Neural progenitor cell (in vitro differentiated cells): ENCODE measurements around the gene SNX12. TPM values are rescaled to one million over a fixed set of nuclear protein-coding genes. Genes with fewer than 3 reads are reported as not detected.

Experiments
- DNase-seq: peaks from one replicate; pipeline ENCODE4 v3.0.0-alpha.2; 2016; ENCODE audit warnings: low spot score
- H2AFZ ChIP-seq: fragments of 200-600 bp; sonication (generic); replicated peaks from 2 replicates; pipeline ENCODE4 v1.6.1; 2016; ENCODE audit warnings: antibody characterized with exemption
- H3F3A ChIP-seq: fragments of 200-600 bp; sonication (generic); 2 replicates; pipeline ENCODE4 v1.6.1; 2016; ENCODE audit warnings: antibody characterized with exemption, low read depth
- H3K27ac ChIP-seq: fragments of 200-600 bp; sonication (generic); 2 replicates; pipeline ENCODE4 v1.5.1; 2016; ENCODE audit warnings: mild to moderate bottlenecking
- H3K27me3 ChIP-seq: fragments of 200-600 bp; sonication (generic); 2 replicates; pipeline ENCODE4 v1.6.1; 2016; ENCODE audit warnings: mild to moderate bottlenecking, moderate library complexity
- H3K36me3 ChIP-seq: fragments of 200-600 bp; sonication (generic); 2 replicates; pipeline ENCODE4 v1.5.1; 2016
- H3K4me1 ChIP-seq: fragments of 200-600 bp; sonication (generic); 2 replicates; pipeline ENCODE4 v1.6.1; 2016; ENCODE audit warnings: mixed run types
- H3K4me2 ChIP-seq: fragments of 200-600 bp; sonication (generic); 2 replicates; pipeline ENCODE4 v1.6.1; 2016
- H3K4me3 ChIP-seq: fragments of 200-600 bp; sonication (generic); 2 replicates; pipeline ENCODE4 v1.5.1; 2016
- H3K79me2 ChIP-seq: fragments of 200-600 bp; sonication (generic); 2 replicates; pipeline ENCODE4 v1.6.1; 2016; ENCODE audit warnings: low read depth
- H3K9ac ChIP-seq: fragments of 200-600 bp; sonication (generic); 2 replicates; pipeline ENCODE4 v1.6.1; 2016
- H3K9me3 ChIP-seq: fragments of 200-600 bp; sonication (generic); 2 replicates; pipeline ENCODE4 v1.5.1; 2016; ENCODE audit warnings: low read depth
- H4K20me1 ChIP-seq: fragments of 200-600 bp; sonication (generic); 2 replicates; pipeline ENCODE4 v1.6.1; 2016; ENCODE audit warnings: low read depth
- H3K27ac Mint-ChIP-seq: 3 replicates; pipeline ENCODE4 v1.8.0; 2021; ENCODE audit warnings: mixed read lengths
- H3K27me3 Mint-ChIP-seq: 2 replicates; pipeline ENCODE4 v1.8.0; 2022; ENCODE audit warnings: low read depth, mild to moderate bottlenecking, inconsistent platforms, moderate library complexity, mixed read lengths; ENCODE audit not compliant: insufficient read depth
- H3K36me3 Mint-ChIP-seq: 3 replicates; pipeline ENCODE4 v1.8.0; 2021; ENCODE audit warnings: mixed read lengths
- H3K4me1 Mint-ChIP-seq: 3 replicates; pipeline ENCODE4 v1.8.0; 2021; ENCODE audit warnings: mixed read lengths
- H3K4me3 Mint-ChIP-seq: 3 replicates; pipeline ENCODE4 v1.8.0; 2021; ENCODE audit warnings: mild to moderate bottlenecking, moderate library complexity, mixed read lengths
- H3K9me3 Mint-ChIP-seq: 3 replicates; pipeline ENCODE4 v1.8.0; 2020; ENCODE audit warnings: mixed read lengths
- EZH2 ChIP-seq: fragments of 200-600 bp; sonication (generic); IDR thresholded peaks from 2 replicates; pipeline ENCODE4 v1.6.1; 2017; ENCODE audit warnings: antibody characterized with exemption, mild to moderate bottlenecking, moderate library complexity
- EZH2phosphoT487 ChIP-seq: fragments of 200-600 bp; sonication (generic); IDR thresholded peaks from 2 replicates; pipeline ENCODE4 v1.6.1; 2017; ENCODE audit warnings: antibody characterized with exemption
- total RNA-seq: library from RNA; depleted of rRNA; stranded (reverse); fragments of >200 nt; gene quantifications from 2 replicates; pipeline ENCODE4 v1.2.3, GENCODE V29; 2015; ENCODE audit warnings: low replicate concordance
- TF ChIP-seq, protein P1 (sequence below): fragments of 200-600 bp; sonication (generic); IDR thresholded peaks from 2 replicates; pipeline ENCODE4 v1.5.1; 2017; ENCODE audit warnings: antibody characterized with exemption, mild to moderate bottlenecking

Gene SNX12
- total RNA-seq, 1 donor from 2014 or later = 58.1 TPM

DNA sequence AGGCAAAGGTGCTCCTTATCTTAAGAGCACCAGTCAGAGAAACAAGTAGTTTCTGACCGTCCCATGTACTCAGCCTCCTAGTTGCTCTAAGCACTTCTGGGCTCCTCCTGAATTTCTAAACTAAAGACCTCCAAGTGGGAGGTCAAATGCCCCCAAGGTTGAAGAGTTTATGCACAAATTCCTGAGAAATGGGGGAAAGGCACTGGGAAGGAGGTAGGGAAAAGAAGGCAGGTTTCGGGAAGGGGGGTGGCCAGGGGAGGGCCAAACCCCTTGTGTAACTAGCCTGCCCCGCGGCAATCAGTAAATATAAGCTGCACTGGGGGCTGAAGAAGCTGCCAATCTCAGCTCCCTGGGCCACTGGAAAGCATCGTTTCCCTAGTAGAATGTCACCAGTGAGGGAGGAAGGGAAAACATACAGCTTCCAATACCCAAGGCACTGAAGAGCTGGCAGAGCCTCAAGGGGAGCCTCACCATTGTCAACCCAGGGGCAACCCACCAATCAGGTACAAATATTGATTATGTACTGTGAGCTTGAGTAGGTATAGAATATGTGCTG, 30.9 kb upstream of the SNX12 start:
- Histone ChIP-seq H3K4me1 (peaks cover 20% of the 10 kb centered on the region), H3K9ac (no peak overlapping the region), H3K4me3 (peak overlapping the region; percentile 3), H3K9me3 (no peaks in the 10 kb centered on the region), H4K20me1 (peaks cover 2% of the 10 kb centered on the region), H3K36me3 (no peaks in the 10 kb centered on the region), H3K79me2 (no peaks in the 10 kb centered on the region), H3F3A (peaks cover 17% of the 10 kb centered on the region), H2AFZ (no peak overlapping the region), H3K27ac (no peak overlapping the region), H3K27me3 (peaks cover 52% of the 10 kb centered on the region), H3K4me2 (peak overlapping the region; percentile 42)
- no peak for DNase-seq
- no peak overlapping the region for H3K4me3 Mint-ChIP-seq
- peaks cover 32% of the 10 kb centered on the region for H3K4me1 Mint-ChIP-seq
- no peak overlapping the region for H3K27ac Mint-ChIP-seq
- peaks cover 9% of the 10 kb centered on the region for H3K27me3 Mint-ChIP-seq
- TF ChIP-seq, protein P1, sequence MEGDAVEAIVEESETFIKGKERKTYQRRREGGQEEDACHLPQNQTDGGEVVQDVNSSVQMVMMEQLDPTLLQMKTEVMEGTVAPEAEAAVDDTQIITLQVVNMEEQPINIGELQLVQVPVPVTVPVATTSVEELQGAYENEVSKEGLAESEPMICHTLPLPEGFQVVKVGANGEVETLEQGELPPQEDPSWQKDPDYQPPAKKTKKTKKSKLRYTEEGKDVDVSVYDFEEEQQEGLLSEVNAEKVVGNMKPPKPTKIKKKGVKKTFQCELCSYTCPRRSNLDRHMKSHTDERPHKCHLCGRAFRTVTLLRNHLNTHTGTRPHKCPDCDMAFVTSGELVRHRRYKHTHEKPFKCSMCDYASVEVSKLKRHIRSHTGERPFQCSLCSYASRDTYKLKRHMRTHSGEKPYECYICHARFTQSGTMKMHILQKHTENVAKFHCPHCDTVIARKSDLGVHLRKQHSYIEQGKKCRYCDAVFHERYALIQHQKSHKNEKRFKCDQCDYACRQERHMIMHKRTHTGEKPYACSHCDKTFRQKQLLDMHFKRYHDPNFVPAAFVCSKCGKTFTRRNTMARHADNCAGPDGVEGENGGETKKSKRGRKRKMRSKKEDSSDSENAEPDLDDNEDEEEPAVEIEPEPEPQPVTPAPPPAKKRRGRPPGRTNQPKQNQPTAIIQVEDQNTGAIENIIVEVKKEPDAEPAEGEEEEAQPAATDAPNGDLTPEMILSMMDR = no peak
- no peak for TF ChIP-seq EZH2phosphoT487
- no peak for TF ChIP-seq EZH2
- H3K36me3 Mint-ChIP-seq = no peaks in the 10 kb centered on the region
- peaks cover 5% of the 10 kb centered on the region for H3K9me3 Mint-ChIP-seq

DNA sequence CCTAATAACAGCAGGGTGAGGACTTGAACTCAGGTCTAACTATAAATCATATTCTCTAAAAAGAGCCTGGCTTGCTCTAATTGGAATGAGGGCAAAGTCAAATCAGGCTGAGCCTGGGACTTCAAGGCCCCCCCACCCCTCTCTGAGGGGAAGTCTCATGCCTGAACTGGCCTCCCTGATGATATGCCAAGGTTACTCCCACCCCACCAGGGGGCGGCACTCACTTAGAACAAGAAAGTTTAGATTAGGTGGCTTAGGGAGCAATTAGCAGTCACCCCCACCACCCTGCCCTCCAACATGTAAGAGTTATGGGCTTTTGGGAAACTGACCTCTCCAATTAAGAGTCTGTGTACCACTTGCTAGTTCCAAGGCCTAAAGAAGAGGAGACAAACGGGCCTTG, 30.2 kb upstream of the SNX12 start:
- H3K36me3 ChIP-seq = no peaks in the 10 kb centered on the region
- TF ChIP-seq EZH2 (no peak), EZH2phosphoT487 (no peak)
- TF ChIP-seq, protein P1 = peak; percentile 36
- Mint-ChIP-seq H3K9me3 (peaks cover 5% of the 10 kb centered on the region), H3K27ac (no peak overlapping the region), H3K27me3 (peaks cover 9% of the 10 kb centered on the region), H3K4me1 (peaks cover 25% of the 10 kb centered on the region), H3K36me3 (no peaks in the 10 kb centered on the region), H3K4me3 (no peak overlapping the region)
- H3K27ac ChIP-seq = no peak overlapping the region
- no peak overlapping the region for H3K4me3 ChIP-seq
- H2AFZ ChIP-seq = no peak overlapping the region
- no peaks in the 10 kb centered on the region for H3K9me3 ChIP-seq
- H3K79me2 ChIP-seq = no peaks in the 10 kb centered on the region
- no peak for DNase-seq
- H3K9ac ChIP-seq = no peak overlapping the region
- H3F3A ChIP-seq = peaks cover 12% of the 10 kb centered on the region
- peaks cover 14% of the 10 kb centered on the region for H3K4me1 ChIP-seq
- H3K4me2 ChIP-seq = no peak overlapping the region
- peaks cover 2% of the 10 kb centered on the region for H4K20me1 ChIP-seq
- H3K27me3 ChIP-seq = peaks cover 52% of the 10 kb centered on the region

DNA sequence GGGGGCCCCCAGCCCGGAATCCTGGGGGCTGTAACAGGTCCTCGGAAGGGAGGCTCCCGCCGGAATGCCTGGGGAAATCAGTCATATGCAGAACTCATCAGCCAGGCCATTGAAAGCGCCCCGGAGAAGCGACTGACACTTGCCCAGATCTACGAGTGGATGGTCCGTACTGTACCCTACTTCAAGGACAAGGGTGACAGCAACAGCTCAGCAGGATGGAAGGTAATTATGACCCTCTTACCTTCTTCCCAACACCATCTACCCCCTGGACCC, 28.6 kb upstream of the SNX12 start:
- no peak for DNase-seq
- H4K20me1 ChIP-seq = peaks cover 2% of the 10 kb centered on the region
- H2AFZ ChIP-seq = peak overlapping the region; percentile 36
- H3K4me2 ChIP-seq = peak overlapping the region; percentile 78
- H3K27ac Mint-ChIP-seq = no peak overlapping the region
- H3K9me3 Mint-ChIP-seq = peaks cover 5% of the 10 kb centered on the region
- H3K9me3 ChIP-seq = no peaks in the 10 kb centered on the region
- TF ChIP-seq, protein P1 = no peak
- TF ChIP-seq EZH2 (no peak), EZH2phosphoT487 (no peak)
- H3K36me3 Mint-ChIP-seq = no peaks in the 10 kb centered on the region
- no peak overlapping the region for H3K9ac ChIP-seq
- H3K27me3 Mint-ChIP-seq = peaks cover 12% of the 10 kb centered on the region
- H3K36me3 ChIP-seq = no peaks in the 10 kb centered on the region
- H3F3A ChIP-seq = peaks cover 4% of the 10 kb centered on the region
- peaks cover 52% of the 10 kb centered on the region for H3K27me3 ChIP-seq
- no peak overlapping the region for H3K27ac ChIP-seq
- H3K4me1 ChIP-seq = peaks cover 6% of the 10 kb centered on the region
- no peaks in the 10 kb centered on the region for H3K79me2 ChIP-seq
- H3K4me3 Mint-ChIP-seq = peak overlapping the region; percentile 90
- peaks cover 16% of the 10 kb centered on the region for H3K4me1 Mint-ChIP-seq
- peak overlapping the region; percentile 60 for H3K4me3 ChIP-seq
